ENCODE results near the gene TACO1. TPM values are rescaled to one million over a fixed set of nuclear protein-coding genes. Genes with fewer than 3 reads are reported as not detected.

Gene TACO1
- total and polyA plus RNA-seq, 2 of the 8 experiments (the other 6 are each of a cell fraction or from before 2014, with no cell fraction given), result 19.1 to 23.6 TPM

- H3K4me2 ChIP-seq (ENCODE audit: insufficient read depth in 1 of 2, low read depth in 2 of 2, low read length in 2 of 2), result no peak overlapping the region
- H2BK12ac ChIP-seq (ENCODE audit: low read depth, low read length), result no peak overlapping the region
- no peak overlapping the region for H3K4me3 ChIP-seq (ENCODE audit: extremely low read depth in 1 of 4, insufficient read depth in 2 of 4, low read depth in 3 of 4, low read length in 4 of 4)
- no peak overlapping the region for H2AFZ ChIP-seq (ENCODE audit: low read length)
- H3K23ac ChIP-seq (ENCODE audit: insufficient read length), result no peak overlapping the region
- H2BK15ac ChIP-seq (ENCODE audit: low read length), result no peak overlapping the region
- no peak overlapping the region for H2AK5ac ChIP-seq (ENCODE audit: low read depth, low read length)
- DNase-seq (ENCODE audit: low read depth in 1 of 2, low spot score in 2 of 2), result no peak
- peaks cover 0 to 9% (median 6%) of the 10 kb centered on the region in 4 experiments; a peak in 5 of 8 replicates for H3K36me3 ChIP-seq (ENCODE audit: control insufficient read depth in 2 of 4, insufficient read depth in 4 of 4, low read length in 3 of 4)
- H2BK120ac ChIP-seq (replicated peaks; ENCODE audit: low read depth, low read length), result no peak overlapping the region
- H3K27me3 ChIP-seq (replicated peaks in 1 of 4; ENCODE audit: control insufficient read depth in 3 of 4, extremely low read depth in 1 of 4, insufficient read depth in 3 of 4, low read length in 3 of 4), result no peaks in the 10 kb centered on the region
- no peak overlapping the region for H3K9ac ChIP-seq (replicated peaks in 1 of 4; ENCODE audit: extremely low read depth in 1 of 4, low read depth in 3 of 4, low read length in 3 of 4)
- no peak for FAIRE-seq
- WGBS, 2 experiments (ENCODE audit: extremely low coverage in 1 of 2, insufficient coverage in 1 of 2, insufficient read length in 1 of 2, insufficient replicate concordance in 2 of 2, low coverage in 1 of 2, low lambda C conversion rate in 2 of 2, missing lambda C conversion rate in 1 of 2), result 81% methylated on average over 3 of the region's 3 CpGs; no CpG with 5 or more reads in 1 of the 2 experiments
- no peak overlapping the region for H4K8ac ChIP-seq (ENCODE audit: extremely low read depth, insufficient read depth, low read length)
- H3K79me1 ChIP-seq (ENCODE audit: low read depth, low read length), result no peaks in the 10 kb centered on the region
- no peak overlapping the region for H3K18ac ChIP-seq (ENCODE audit: extremely low read depth, low read length)
- H3K27ac ChIP-seq (ENCODE audit: low read depth, low read length), result no peak overlapping the region
- no peaks in the 10 kb centered on the region for H3K9me3 ChIP-seq (ENCODE audit: insufficient read depth in 2 of 2, low read depth in 1 of 2, low read length in 1 of 2)
- no peaks in the 10 kb centered on the region for H3K79me2 ChIP-seq (ENCODE audit: control insufficient read depth in 1 of 2, insufficient read depth in 2 of 2, low read length in 2 of 2)
- peaks cover 0 to 2% of the 10 kb centered on the region in 2 experiments for H4K20me1 ChIP-seq (replicated peaks in 1 of 2; ENCODE audit: control insufficient read depth in 1 of 2, insufficient read depth in 2 of 2, low read length in 2 of 2)
- H4K91ac ChIP-seq (replicated peaks; ENCODE audit: insufficient read length, low read length), result no peak overlapping the region
- POLR2A ChIA-PET (ENCODE audit: partially characterized antibody), result interaction anchor here (0.6 to 1.2 kb wide), 2 partner anchors 9 to 36 kb away, joined by 3 read pairs; partner anchors contain the start of gene MAP3K3
- H2BK5ac ChIP-seq (ENCODE audit: low read depth, low read length), result no peak overlapping the region
- no peak overlapping the region for H2BK20ac ChIP-seq (ENCODE audit: low read length)
- no peak overlapping the region for H4K5ac ChIP-seq (ENCODE audit: insufficient read length, low read depth, low read length)
- no peak overlapping the region for H3K14ac ChIP-seq (ENCODE audit: insufficient read length)
- no peak overlapping the region for H3K4ac ChIP-seq (replicated peaks; ENCODE audit: insufficient read length, low read depth, low read length)
- H3K23me2 ChIP-seq (ENCODE audit: low read depth, low read length), result no peaks in the 10 kb centered on the region
- no peak overlapping the region for H3K56ac ChIP-seq (replicated peaks; ENCODE audit: insufficient read length, low read depth, low read length)
- CTCF ChIA-PET (ENCODE audit: partially characterized antibody), result interaction anchor here (1.0 kb wide), 1 partner anchor 222 kb away, joined by 3 read pairs; no protein-coding TSS in a partner anchor
- H3K4me1 ChIP-seq (replicated peaks in 1 of 4; ENCODE audit: control insufficient read depth in 3 of 4, insufficient read depth in 4 of 4, low read length in 3 of 4), result no peaks in the 10 kb centered on the region
- TF ChIP-seq ZNF274 (IDR thresholded peaks at IDR 0.05; ENCODE audit: borderline replicate concordance, extremely low read depth, low read length) (no peak), CTBP2 (IDR thresholded peaks at IDR 0.05; ENCODE audit: borderline replicate concordance, insufficient read depth, insufficient read length, low read length) (no peak), TBP (IDR thresholded peaks at IDR 0.05; ENCODE audit: low read depth, low read length) (no peak), POU5F1 (IDR thresholded peaks at IDR 0.05; ENCODE audit: low read depth, low read length) (no peak), CHD1 (IDR thresholded peaks at IDR 0.05; ENCODE audit: low read depth, low read length) (no peak), E2F6 (IDR thresholded peaks at IDR 0.05) (no peak), SAP30 (IDR thresholded peaks at IDR 0.05; ENCODE audit: insufficient read depth, insufficient replicate concordance, low read length) (no peak), CHD2 (IDR thresholded peaks at IDR 0.05; ENCODE audit: low read length) (no peak), GABPA (IDR thresholded peaks at IDR 0.05; ENCODE audit: borderline replicate concordance, insufficient read depth, low read length) (no peak), BRCA1 (IDR thresholded peaks at IDR 0.05; ENCODE audit: low read depth, low read length) (no peak), BACH1 (IDR thresholded peaks at IDR 0.05; ENCODE audit: low read length) (no peak), PHF8 (conservative IDR thresholded peaks at IDR 0.05; ENCODE audit: low read depth, low read length) (no peak)
- TF ChIP-seq, protein P1, sequence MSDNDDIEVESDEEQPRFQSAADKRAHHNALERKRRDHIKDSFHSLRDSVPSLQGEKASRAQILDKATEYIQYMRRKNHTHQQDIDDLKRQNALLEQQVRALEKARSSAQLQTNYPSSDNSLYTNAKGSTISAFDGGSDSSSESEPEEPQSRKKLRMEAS (IDR thresholded peaks at IDR 0.05), result no peak
Measured at GRCh38 chr17:63657786-63658185, 57.1 kb downstream of the TACO1 start.
